ENCODE data around the gene MYLK2. TPM values are rescaled to one million over a fixed set of nuclear protein-coding genes. Genes with fewer than 3 reads are reported as not detected.
A peak's percentile ranks its signal among the peaks of the same experiment; 100 is the strongest.

Gene MYLK2
- total RNA-seq, 1 donor from 2014 or later: 0.44 TPM

GRCh38 chr20:31833130-31833930, 14.2 kb downstream of the MYLK2 start:
- Mint-ChIP-seq H3K4me3 (no peak overlapping the region), H3K36me3 (ENCODE audit: low read depth) (no peaks in the 10 kb centered on the region), H3K9me3 (no peaks in the 10 kb centered on the region), H3K4me1 (ENCODE audit: low read depth) (peaks cover 7% of the 10 kb centered on the region), H3K27ac (no peak overlapping the region), H3K27me3 (ENCODE audit: insufficient read depth) (no peaks in the 10 kb centered on the region)
- intact Hi-C loops (cut with micrococcal nuclease): no loop called here
- peak; percentile 32 for DNase-seq (ENCODE audit: low spot score)

- Mint-ChIP-seq H3K36me3 (ENCODE audit: low read depth) (no peaks in the 10 kb centered on the region), H3K4me3 (no peak overlapping the region), H3K27ac (no peak overlapping the region), H3K4me1 (ENCODE audit: low read depth) (peaks cover 7% of the 10 kb centered on the region), H3K27me3 (ENCODE audit: insufficient read depth) (no peaks in the 10 kb centered on the region), H3K9me3 (no peaks in the 10 kb centered on the region)
- intact Hi-C loops (cut with micrococcal nuclease): no loop called here
- DNase-seq (ENCODE audit: low spot score): no peak
These were observed 14.9 kb downstream of the MYLK2 start for GRCh38 chr20:31833931-31834521.

GRCh38 chr20:31835554-31835953, 16.4 kb downstream of the MYLK2 start:
- intact Hi-C loops (cut with micrococcal nuclease): no loop called here
- Mint-ChIP-seq H3K27me3 (ENCODE audit: insufficient read depth) (no peaks in the 10 kb centered on the region), H3K27ac (no peak overlapping the region), H3K9me3 (no peaks in the 10 kb centered on the region), H3K4me3 (no peak overlapping the region), H3K36me3 (ENCODE audit: low read depth) (no peaks in the 10 kb centered on the region), H3K4me1 (ENCODE audit: low read depth) (peaks cover 7% of the 10 kb centered on the region)
- no peak for DNase-seq (ENCODE audit: low spot score)

- Mint-ChIP-seq H3K27ac (no peak overlapping the region), H3K4me3 (no peak overlapping the region), H3K4me1 (ENCODE audit: low read depth) (peaks cover 7% of the 10 kb centered on the region), H3K9me3 (no peaks in the 10 kb centered on the region), H3K27me3 (ENCODE audit: insufficient read depth) (no peaks in the 10 kb centered on the region), H3K36me3 (ENCODE audit: low read depth) (no peaks in the 10 kb centered on the region)
- DNase-seq (ENCODE audit: low spot score): peak; percentile 8
- intact Hi-C loops (cut with micrococcal nuclease): no loop called here
These were observed 17.1 kb downstream of the MYLK2 start for GRCh38 chr20:31835977-31836852.

GRCh38 chr20:31836853-31837608, 17.9 kb downstream of the MYLK2 start:
- DNase-seq (ENCODE audit: low spot score): no peak
- H3K4me3 Mint-ChIP-seq: no peak overlapping the region
- intact Hi-C loops (cut with micrococcal nuclease): no loop called here
- peaks cover 7% of the 10 kb centered on the region for H3K4me1 Mint-ChIP-seq (ENCODE audit: low read depth)
- H3K9me3 Mint-ChIP-seq: no peaks in the 10 kb centered on the region
- no peaks in the 10 kb centered on the region for H3K27me3 Mint-ChIP-seq (ENCODE audit: insufficient read depth)
- H3K36me3 Mint-ChIP-seq (ENCODE audit: low read depth): no peaks in the 10 kb centered on the region
- H3K27ac Mint-ChIP-seq: no peak overlapping the region

GRCh38 chr20:31837896-31838397, 18.8 kb downstream of the MYLK2 start:
- Mint-ChIP-seq H3K27me3 (ENCODE audit: insufficient read depth) (no peaks in the 10 kb centered on the region), H3K36me3 (ENCODE audit: low read depth) (no peaks in the 10 kb centered on the region), H3K27ac (no peak overlapping the region), H3K4me1 (ENCODE audit: low read depth) (peaks cover 7% of the 10 kb centered on the region), H3K4me3 (no peak overlapping the region), H3K9me3 (no peaks in the 10 kb centered on the region)
- intact Hi-C loops (cut with micrococcal nuclease): no loop called here
- DNase-seq (ENCODE audit: low spot score): no peak

GRCh38 chr20:31838646-31839292, 19.6 kb downstream of the MYLK2 start:
- Mint-ChIP-seq H3K36me3 (ENCODE audit: low read depth) (no peaks in the 10 kb centered on the region), H3K27me3 (ENCODE audit: insufficient read depth) (no peaks in the 10 kb centered on the region), H3K4me1 (ENCODE audit: low read depth) (peaks cover 7% of the 10 kb centered on the region), H3K9me3 (no peaks in the 10 kb centered on the region), H3K27ac (no peak overlapping the region), H3K4me3 (no peak overlapping the region)
- no peak for DNase-seq (ENCODE audit: low spot score)
- intact Hi-C loops (cut with micrococcal nuclease): no loop called here

- peaks cover 1% of the 10 kb centered on the region for H3K27me3 Mint-ChIP-seq (ENCODE audit: insufficient read depth)
- H3K4me1 Mint-ChIP-seq (ENCODE audit: low read depth): peaks cover 7% of the 10 kb centered on the region
- H3K4me3 Mint-ChIP-seq: no peak overlapping the region
- intact Hi-C loops (cut with micrococcal nuclease): no loop called here
- no peak for DNase-seq (ENCODE audit: low spot score)
- H3K9me3 Mint-ChIP-seq: no peaks in the 10 kb centered on the region
- H3K27ac Mint-ChIP-seq: no peak overlapping the region
- no peaks in the 10 kb centered on the region for H3K36me3 Mint-ChIP-seq (ENCODE audit: low read depth)
These were observed 20.8 kb downstream of the MYLK2 start for GRCh38 chr20:31839782-31840487.

GRCh38 chr20:31840906-31841816, 22.0 kb downstream of the MYLK2 start:
- Mint-ChIP-seq H3K4me1 (ENCODE audit: low read depth) (peaks cover 5% of the 10 kb centered on the region), H3K4me3 (no peak overlapping the region), H3K27ac (no peak overlapping the region), H3K9me3 (no peaks in the 10 kb centered on the region), H3K36me3 (ENCODE audit: low read depth) (no peaks in the 10 kb centered on the region), H3K27me3 (ENCODE audit: insufficient read depth) (peaks cover 1% of the 10 kb centered on the region)
- intact Hi-C loops (cut with micrococcal nuclease): no loop called here
- no peak for DNase-seq (ENCODE audit: low spot score)

GRCh38 chr20:31841928-31842327, 22.8 kb downstream of the MYLK2 start:
- intact Hi-C loops (cut with micrococcal nuclease): no loop called here
- H3K27ac Mint-ChIP-seq: no peak overlapping the region
- H3K4me3 Mint-ChIP-seq: no peak overlapping the region
- peaks cover 3% of the 10 kb centered on the region for H3K27me3 Mint-ChIP-seq (ENCODE audit: insufficient read depth)
- no peaks in the 10 kb centered on the region for H3K36me3 Mint-ChIP-seq (ENCODE audit: low read depth)
- no peaks in the 10 kb centered on the region for H3K4me1 Mint-ChIP-seq (ENCODE audit: low read depth)
- DNase-seq (ENCODE audit: low spot score): no peak
- no peaks in the 10 kb centered on the region for H3K9me3 Mint-ChIP-seq
